Measurements from ENCODE around the gene DFFB. TPM values are rescaled to one million over a fixed set of nuclear protein-coding genes. Genes with fewer than 3 reads are reported as not detected.
A peak's percentile ranks its signal among the peaks of the same experiment; 100 is the strongest.

The DFFB gene
- total and polyA plus RNA-seq, 9 of the 15 experiments (the other 6 are each of a cell fraction or from before 2014, with no cell fraction given) = 2.3 to 15.8 (median 11.5) TPM

DNA sequence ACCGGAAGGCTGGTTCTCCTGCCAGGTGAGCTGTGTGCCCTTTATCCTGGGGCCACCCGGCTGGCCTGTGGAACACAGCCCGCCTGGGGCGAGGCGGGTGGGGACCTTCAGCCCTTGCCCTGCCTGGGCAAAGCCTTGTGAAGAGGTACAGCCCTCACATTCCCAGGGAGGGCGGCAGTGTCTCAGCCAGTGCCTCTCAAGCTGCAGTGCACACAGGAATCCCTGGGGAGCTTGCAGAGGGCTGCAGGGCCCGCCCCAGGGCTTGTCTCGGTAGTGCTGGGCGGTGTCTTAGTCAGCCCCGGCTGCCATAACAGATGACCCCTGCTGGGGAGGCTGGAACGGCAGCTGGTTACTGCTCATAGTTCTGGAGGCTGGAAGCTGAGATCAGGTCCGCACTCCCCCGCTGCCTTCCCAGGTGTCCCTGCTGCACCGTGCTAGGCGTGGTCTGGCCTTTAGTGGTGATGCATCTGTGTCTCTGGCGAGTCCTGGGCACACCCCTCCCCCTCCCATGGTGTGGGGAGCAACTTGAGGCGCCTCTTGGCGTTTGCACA, 12.6 kb downstream of the DFFB start (continued):
- TF ChIP-seq, protein P1, sequence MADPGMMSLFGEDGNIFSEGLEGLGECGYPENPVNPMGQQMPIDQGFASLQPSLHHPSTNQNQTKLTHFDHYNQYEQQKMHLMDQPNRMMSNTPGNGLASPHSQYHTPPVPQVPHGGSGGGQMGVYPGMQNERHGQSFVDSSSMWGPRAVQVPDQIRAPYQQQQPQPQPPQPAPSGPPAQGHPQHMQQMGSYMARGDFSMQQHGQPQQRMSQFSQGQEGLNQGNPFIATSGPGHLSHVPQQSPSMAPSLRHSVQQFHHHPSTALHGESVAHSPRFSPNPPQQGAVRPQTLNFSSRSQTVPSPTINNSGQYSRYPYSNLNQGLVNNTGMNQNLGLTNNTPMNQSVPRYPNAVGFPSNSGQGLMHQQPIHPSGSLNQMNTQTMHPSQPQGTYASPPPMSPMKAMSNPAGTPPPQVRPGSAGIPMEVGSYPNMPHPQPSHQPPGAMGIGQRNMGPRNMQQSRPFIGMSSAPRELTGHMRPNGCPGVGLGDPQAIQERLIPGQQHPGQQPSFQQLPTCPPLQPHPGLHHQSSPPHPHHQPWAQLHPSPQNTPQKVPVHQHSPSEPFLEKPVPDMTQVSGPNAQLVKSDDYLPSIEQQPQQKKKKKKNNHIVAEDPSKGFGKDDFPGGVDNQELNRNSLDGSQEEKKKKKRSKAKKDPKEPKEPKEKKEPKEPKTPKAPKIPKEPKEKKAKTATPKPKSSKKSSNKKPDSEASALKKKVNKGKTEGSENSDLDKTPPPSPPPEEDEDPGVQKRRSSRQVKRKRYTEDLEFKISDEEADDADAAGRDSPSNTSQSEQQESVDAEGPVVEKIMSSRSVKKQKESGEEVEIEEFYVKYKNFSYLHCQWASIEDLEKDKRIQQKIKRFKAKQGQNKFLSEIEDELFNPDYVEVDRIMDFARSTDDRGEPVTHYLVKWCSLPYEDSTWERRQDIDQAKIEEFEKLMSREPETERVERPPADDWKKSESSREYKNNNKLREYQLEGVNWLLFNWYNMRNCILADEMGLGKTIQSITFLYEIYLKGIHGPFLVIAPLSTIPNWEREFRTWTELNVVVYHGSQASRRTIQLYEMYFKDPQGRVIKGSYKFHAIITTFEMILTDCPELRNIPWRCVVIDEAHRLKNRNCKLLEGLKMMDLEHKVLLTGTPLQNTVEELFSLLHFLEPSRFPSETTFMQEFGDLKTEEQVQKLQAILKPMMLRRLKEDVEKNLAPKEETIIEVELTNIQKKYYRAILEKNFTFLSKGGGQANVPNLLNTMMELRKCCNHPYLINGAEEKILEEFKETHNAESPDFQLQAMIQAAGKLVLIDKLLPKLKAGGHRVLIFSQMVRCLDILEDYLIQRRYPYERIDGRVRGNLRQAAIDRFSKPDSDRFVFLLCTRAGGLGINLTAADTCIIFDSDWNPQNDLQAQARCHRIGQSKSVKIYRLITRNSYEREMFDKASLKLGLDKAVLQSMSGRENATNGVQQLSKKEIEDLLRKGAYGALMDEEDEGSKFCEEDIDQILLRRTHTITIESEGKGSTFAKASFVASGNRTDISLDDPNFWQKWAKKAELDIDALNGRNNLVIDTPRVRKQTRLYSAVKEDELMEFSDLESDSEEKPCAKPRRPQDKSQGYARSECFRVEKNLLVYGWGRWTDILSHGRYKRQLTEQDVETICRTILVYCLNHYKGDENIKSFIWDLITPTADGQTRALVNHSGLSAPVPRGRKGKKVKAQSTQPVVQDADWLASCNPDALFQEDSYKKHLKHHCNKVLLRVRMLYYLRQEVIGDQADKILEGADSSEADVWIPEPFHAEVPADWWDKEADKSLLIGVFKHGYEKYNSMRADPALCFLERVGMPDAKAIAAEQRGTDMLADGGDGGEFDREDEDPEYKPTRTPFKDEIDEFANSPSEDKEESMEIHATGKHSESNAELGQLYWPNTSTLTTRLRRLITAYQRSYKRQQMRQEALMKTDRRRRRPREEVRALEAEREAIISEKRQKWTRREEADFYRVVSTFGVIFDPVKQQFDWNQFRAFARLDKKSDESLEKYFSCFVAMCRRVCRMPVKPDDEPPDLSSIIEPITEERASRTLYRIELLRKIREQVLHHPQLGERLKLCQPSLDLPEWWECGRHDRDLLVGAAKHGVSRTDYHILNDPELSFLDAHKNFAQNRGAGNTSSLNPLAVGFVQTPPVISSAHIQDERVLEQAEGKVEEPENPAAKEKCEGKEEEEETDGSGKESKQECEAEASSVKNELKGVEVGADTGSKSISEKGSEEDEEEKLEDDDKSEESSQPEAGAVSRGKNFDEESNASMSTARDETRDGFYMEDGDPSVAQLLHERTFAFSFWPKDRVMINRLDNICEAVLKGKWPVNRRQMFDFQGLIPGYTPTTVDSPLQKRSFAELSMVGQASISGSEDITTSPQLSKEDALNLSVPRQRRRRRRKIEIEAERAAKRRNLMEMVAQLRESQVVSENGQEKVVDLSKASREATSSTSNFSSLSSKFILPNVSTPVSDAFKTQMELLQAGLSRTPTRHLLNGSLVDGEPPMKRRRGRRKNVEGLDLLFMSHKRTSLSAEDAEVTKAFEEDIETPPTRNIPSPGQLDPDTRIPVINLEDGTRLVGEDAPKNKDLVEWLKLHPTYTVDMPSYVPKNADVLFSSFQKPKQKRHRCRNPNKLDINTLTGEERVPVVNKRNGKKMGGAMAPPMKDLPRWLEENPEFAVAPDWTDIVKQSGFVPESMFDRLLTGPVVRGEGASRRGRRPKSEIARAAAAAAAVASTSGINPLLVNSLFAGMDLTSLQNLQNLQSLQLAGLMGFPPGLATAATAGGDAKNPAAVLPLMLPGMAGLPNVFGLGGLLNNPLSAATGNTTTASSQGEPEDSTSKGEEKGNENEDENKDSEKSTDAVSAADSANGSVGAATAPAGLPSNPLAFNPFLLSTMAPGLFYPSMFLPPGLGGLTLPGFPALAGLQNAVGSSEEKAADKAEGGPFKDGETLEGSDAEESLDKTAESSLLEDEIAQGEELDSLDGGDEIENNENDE (IDR thresholded peaks at IDR 0.05; ENCODE audit: low read depth, low read length) = no peak
- TF ChIP-seq, protein P2, sequence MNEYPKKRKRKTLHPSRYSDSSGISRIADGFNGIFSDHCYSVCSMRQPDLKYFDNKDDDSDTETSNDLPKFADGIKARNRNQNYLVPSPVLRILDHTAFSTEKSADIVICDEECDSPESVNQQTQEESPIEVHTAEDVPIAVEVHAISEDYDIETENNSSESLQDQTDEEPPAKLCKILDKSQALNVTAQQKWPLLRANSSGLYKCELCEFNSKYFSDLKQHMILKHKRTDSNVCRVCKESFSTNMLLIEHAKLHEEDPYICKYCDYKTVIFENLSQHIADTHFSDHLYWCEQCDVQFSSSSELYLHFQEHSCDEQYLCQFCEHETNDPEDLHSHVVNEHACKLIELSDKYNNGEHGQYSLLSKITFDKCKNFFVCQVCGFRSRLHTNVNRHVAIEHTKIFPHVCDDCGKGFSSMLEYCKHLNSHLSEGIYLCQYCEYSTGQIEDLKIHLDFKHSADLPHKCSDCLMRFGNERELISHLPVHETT (CRISPR knock-in tag; conservative IDR thresholded peaks at IDR 0.05 in 1 of 2, IDR thresholded peaks at IDR 0.05 in 1 of 2) = no peak
- no peak for TF ChIP-seq PURB (CRISPR knock-in tag; IDR thresholded peaks at IDR 0.05; ENCODE audit: low read depth)
- TF ChIP-seq ZNF165 (CRISPR knock-in tag; IDR thresholded peaks at IDR 0.05; ENCODE audit: borderline replicate concordance) = no peak
- TF ChIP-seq ARID2 (IDR thresholded peaks at IDR 0.05) = no peak
- no peak for TF ChIP-seq PCBP1 (IDR thresholded peaks at IDR 0.05; ENCODE audit: low read depth, low read length, poor library complexity, severe bottlenecking)
- TF ChIP-seq FOXA3 (CRISPR knock-in tag; conservative IDR thresholded peaks at IDR 0.05 in 1 of 2, IDR thresholded peaks at IDR 0.05 in 1 of 2) = no peak
- TF ChIP-seq, protein P3, sequence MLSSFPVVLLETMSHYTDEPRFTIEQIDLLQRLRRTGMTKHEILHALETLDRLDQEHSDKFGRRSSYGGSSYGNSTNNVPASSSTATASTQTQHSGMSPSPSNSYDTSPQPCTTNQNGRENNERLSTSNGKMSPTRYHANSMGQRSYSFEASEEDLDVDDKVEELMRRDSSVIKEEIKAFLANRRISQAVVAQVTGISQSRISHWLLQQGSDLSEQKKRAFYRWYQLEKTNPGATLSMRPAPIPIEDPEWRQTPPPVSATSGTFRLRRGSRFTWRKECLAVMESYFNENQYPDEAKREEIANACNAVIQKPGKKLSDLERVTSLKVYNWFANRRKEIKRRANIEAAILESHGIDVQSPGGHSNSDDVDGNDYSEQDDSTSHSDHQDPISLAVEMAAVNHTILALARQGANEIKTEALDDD (IDR thresholded peaks at IDR 0.05) = peak; percentile 80; the same call in 1 of the 2 replicates
- TF ChIP-seq SIN3A (IDR thresholded peaks at IDR 0.05; ENCODE audit: borderline replicate concordance in 2 of 2, control insufficient read depth in 1 of 2, low read depth in 2 of 2, low read length in 2 of 2) = peak; percentile 41 to 60; a peak in 2 of 4 replicates
- TF ChIP-seq BRF1 (IDR thresholded peaks at IDR 0.05; ENCODE audit: borderline replicate concordance, extremely low read depth, insufficient read length) = no peak
- TF ChIP-seq MAFK (IDR thresholded peaks at IDR 0.05; ENCODE audit: low read length) = no peak
- TF ChIP-seq SMAD3 (CRISPR knock-in tag; conservative IDR thresholded peaks at IDR 0.05) = no peak
- no peak for TF ChIP-seq ILK (tag; IDR thresholded peaks at IDR 0.05; ENCODE audit: borderline replicate concordance, low read depth)

All from K562 (cell line).